ENCODE data around the gene TMEM214.

DNA sequence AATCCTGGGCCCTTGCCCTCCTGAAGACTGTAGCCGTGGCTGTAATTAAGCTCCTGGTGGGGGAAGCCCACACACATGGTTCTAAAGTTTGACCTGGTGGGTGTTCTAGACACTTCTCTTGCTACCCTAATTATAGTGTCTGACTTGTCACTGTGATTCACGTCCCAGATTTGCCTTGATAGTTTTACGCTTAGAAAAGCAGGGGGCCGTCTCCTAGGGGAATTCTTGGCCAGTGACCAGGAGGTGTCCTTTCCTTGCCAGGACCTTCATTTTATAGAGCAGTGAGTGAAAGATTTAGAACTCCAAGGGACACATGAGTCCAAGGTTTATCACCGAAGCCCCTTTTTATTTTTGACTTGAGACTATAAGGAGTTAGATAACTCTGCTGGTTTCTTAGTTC lies 9.0 kb downstream of the TMEM214 start:
- TF ChIP-seq, protein P1, sequence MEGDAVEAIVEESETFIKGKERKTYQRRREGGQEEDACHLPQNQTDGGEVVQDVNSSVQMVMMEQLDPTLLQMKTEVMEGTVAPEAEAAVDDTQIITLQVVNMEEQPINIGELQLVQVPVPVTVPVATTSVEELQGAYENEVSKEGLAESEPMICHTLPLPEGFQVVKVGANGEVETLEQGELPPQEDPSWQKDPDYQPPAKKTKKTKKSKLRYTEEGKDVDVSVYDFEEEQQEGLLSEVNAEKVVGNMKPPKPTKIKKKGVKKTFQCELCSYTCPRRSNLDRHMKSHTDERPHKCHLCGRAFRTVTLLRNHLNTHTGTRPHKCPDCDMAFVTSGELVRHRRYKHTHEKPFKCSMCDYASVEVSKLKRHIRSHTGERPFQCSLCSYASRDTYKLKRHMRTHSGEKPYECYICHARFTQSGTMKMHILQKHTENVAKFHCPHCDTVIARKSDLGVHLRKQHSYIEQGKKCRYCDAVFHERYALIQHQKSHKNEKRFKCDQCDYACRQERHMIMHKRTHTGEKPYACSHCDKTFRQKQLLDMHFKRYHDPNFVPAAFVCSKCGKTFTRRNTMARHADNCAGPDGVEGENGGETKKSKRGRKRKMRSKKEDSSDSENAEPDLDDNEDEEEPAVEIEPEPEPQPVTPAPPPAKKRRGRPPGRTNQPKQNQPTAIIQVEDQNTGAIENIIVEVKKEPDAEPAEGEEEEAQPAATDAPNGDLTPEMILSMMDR (IDR thresholded peaks at IDR 0.05): no peak
- TF ChIP-seq POLR2A (IDR thresholded peaks at IDR 0.05): no peak
